GM23338 (cell line): Measurements from ENCODE around the gene GALC. TPM values are rescaled to one million over a fixed set of nuclear protein-coding genes. Genes with fewer than 3 reads are reported as not detected.

ENCODE experiments used
- ATAC-seq: fragments of 200-7000 bp; cut with Tn5 transposase; 3 replicates; pipeline ENCODE4 v1.9.1; 2020
- DNase-seq: peaks from one replicate; pipeline ENCODE4 v3.0.0-alpha.2; 2015; ENCODE audit warnings: low spot score
- H2AFZ ChIP-seq: fragments of 200-600 bp; sonication (generic); 2 replicates; pipeline ENCODE4 v1.8.0; 2016; ENCODE audit warnings: antibody characterized with exemption, mild to moderate bottlenecking, moderate library complexity
- H3F3A ChIP-seq: fragments of 200-600 bp; sonication (generic); replicated peaks from 2 replicates; pipeline ENCODE4 v1.8.0; 2017; ENCODE audit warnings: antibody characterized with exemption, mixed run types, low read depth
- H3K27ac ChIP-seq: fragments of 200-600 bp; sonication (generic); 2 replicates; pipeline ENCODE4 v1.6.1; 2016; ENCODE audit warnings: low read depth
- H3K27me3 ChIP-seq: fragments of 200-600 bp; sonication (generic); 2 replicates; pipeline ENCODE4 v1.8.0; 2016; ENCODE audit warnings: mild to moderate bottlenecking, mixed run types, moderate library complexity; ENCODE audit not compliant: insufficient read depth
- H3K36me3 ChIP-seq: fragments of 200-600 bp; sonication (generic); 2 replicates; pipeline ENCODE4 v1.8.0; 2016; ENCODE audit warnings: mild to moderate bottlenecking; ENCODE audit not compliant: insufficient read depth
- H3K4me1 ChIP-seq: fragments of 200-600 bp; sonication (generic); 2 replicates; pipeline ENCODE4 v1.8.0; 2016; ENCODE audit warnings: mild to moderate bottlenecking, moderate library complexity; ENCODE audit not compliant: insufficient read depth
- H3K4me2 ChIP-seq: fragments of 200-600 bp; sonication (generic); 2 replicates; pipeline ENCODE4 v1.7.1; 2017; ENCODE audit warnings: mixed run types
- H3K4me3 ChIP-seq: fragments of 200-600 bp; sonication (generic); 2 replicates; pipeline ENCODE4 v1.6.1; 2016; ENCODE audit warnings: mixed run types
- H3K79me2 ChIP-seq: fragments of 200-600 bp; sonication (generic); replicated peaks from 2 replicates; pipeline ENCODE4 v1.8.0; 2017; ENCODE audit warnings: mild to moderate bottlenecking; ENCODE audit not compliant: insufficient read depth
- H3K9me2 ChIP-seq: fragments of 200-600 bp; sonication (generic); 2 replicates; pipeline ENCODE4 v1.8.0; 2017; ENCODE audit not compliant: insufficient read depth
- H4K20me1 ChIP-seq: fragments of 200-600 bp; sonication (generic); replicated peaks from 2 replicates; pipeline ENCODE4 v1.8.0; 2017; ENCODE audit warnings: mild to moderate bottlenecking; ENCODE audit not compliant: insufficient read depth
- H3K27ac Mint-ChIP-seq: 2 replicates; pipeline ENCODE4 v1.8.0; 2020; ENCODE audit warnings: inconsistent platforms, mild to moderate bottlenecking, moderate library complexity, mixed read lengths
- H3K27me3 Mint-ChIP-seq: 3 replicates; pipeline ENCODE4 v1.8.0; 2022; ENCODE audit warnings: low read depth, mild to moderate bottlenecking, moderate library complexity, mixed read lengths, inconsistent platforms; ENCODE audit not compliant: insufficient read depth, poor library complexity
- H3K36me3 Mint-ChIP-seq: 3 replicates; pipeline ENCODE4 v1.8.0; 2021; ENCODE audit warnings: low read depth, mild to moderate bottlenecking, inconsistent platforms, moderate library complexity, mixed read lengths
- H3K4me1 Mint-ChIP-seq: 3 replicates; pipeline ENCODE4 v1.8.0; 2020; ENCODE audit warnings: mild to moderate bottlenecking, inconsistent platforms, mixed read lengths
- H3K4me3 Mint-ChIP-seq: 3 replicates; pipeline ENCODE4 v1.8.0; 2021; ENCODE audit warnings: moderate library complexity, mild to moderate bottlenecking, inconsistent platforms, mixed read lengths
- H3K9me3 Mint-ChIP-seq: 3 replicates; pipeline ENCODE4 v1.8.0; 2020; ENCODE audit warnings: moderate library complexity, mild to moderate bottlenecking, inconsistent platforms, mixed read lengths
- CREB1 ChIP-seq: fragments of 250-450 bp; sonication (Bioruptor Pico); IDR thresholded peaks from 2 replicates; pipeline ENCODE4 v1.5.0; 2020; ENCODE audit warnings: low read depth, mild to moderate bottlenecking, moderate library complexity
- CTCF ChIP-seq, 2 experiments: fragments of 200-600 bp in 1 of 2; sonication (generic) in 1 of 2; conservative IDR thresholded peaks; 2 replicates each; pipeline versions ENCODE4 v1.5.1 to v1.6.1; 2016 to 2017; ENCODE audit warnings: antibody characterized with exemption in 2 of 2, low read depth in 2 of 2, mild to moderate bottlenecking in 2 of 2, moderate library complexity in 1 of 2
- JUNB ChIP-seq: IDR thresholded peaks from one replicate; pipeline ENCODE4 v1.6.1; 2016; ENCODE audit warnings: antibody characterized with exemption; ENCODE audit not compliant: unreplicated experiment
- POLR2AphosphoS5 ChIP-seq: IDR thresholded peaks from 2 replicates; pipeline ENCODE4 v1.6.1; 2016; ENCODE audit warnings: antibody characterized with exemption, low read depth
- REST ChIP-seq: IDR thresholded peaks from one replicate; pipeline ENCODE4 v1.6.1; 2018; ENCODE audit warnings: antibody characterized with exemption; ENCODE audit not compliant: unreplicated experiment
- STAT1 ChIP-seq: IDR thresholded peaks from one replicate; pipeline ENCODE4 v1.6.1; 2016; ENCODE audit warnings: antibody characterized with exemption; ENCODE audit not compliant: unreplicated experiment
- ZNF114 ChIP-seq: fragments of 250-450 bp; sonication (Bioruptor Pico); IDR thresholded peaks from 2 replicates; pipeline ENCODE4 v1.5.0; 2020; ENCODE audit warnings: mild to moderate bottlenecking, moderate library complexity
- ZNF462 ChIP-seq: fragments of 250-450 bp; sonication (Bioruptor Pico); IDR thresholded peaks from 2 replicates; pipeline ENCODE4 v1.5.0; 2020; ENCODE audit warnings: mild to moderate bottlenecking, moderate library complexity
- polyA plus RNA-seq: library from polyadenylated mRNA; unstranded; fragments of >200 nt; fragmentation: Nextera tagmentation; extraction: Ambion mirVana; gene quantifications from 2 replicates; pipeline ENCODE4 v1.2.1, GENCODE V29; 2016
- total RNA-seq: library from RNA; depleted of rRNA; stranded (reverse); fragments of >200 nt; shearing (Covaris generic); gene quantifications from 2 replicates; pipeline ENCODE4 v1.2.3, GENCODE V29; 2014
- TF ChIP-seq, protein P1 (sequence below): IDR thresholded peaks from 2 replicates; pipeline ENCODE4 v1.6.1; 2016; ENCODE audit warnings: antibody characterized with exemption

The GALC gene
- total and polyA plus RNA-seq, 2 experiments from 2014 or later = 3.4 to 12.9 TPM

GRCh38 chr14:87888136-87888999 lies 104.6 kb downstream of the GALC start (continued):
- no peak for TF ChIP-seq ZNF462

GRCh38 chr14:87883750-87884149 lies 109.2 kb downstream of the GALC start:
- no peaks in the 10 kb centered on the region; the same call in 2 of the 3 replicates for H3K36me3 Mint-ChIP-seq
- DNase-seq (no peak), ATAC-seq (no peak)
- no peaks in the 10 kb centered on the region for H3K27me3 ChIP-seq
- no peaks in the 10 kb centered on the region for H3K4me1 ChIP-seq
- no peak overlapping the region for H3K4me2 ChIP-seq
- peaks cover 7% of the 10 kb centered on the region; the same call in 1 of the 2 replicates for H3K9me2 ChIP-seq
- no peak overlapping the region for H2AFZ ChIP-seq
- H3K4me3 Mint-ChIP-seq = no peak overlapping the region
- H3F3A ChIP-seq = no peaks in the 10 kb centered on the region
- no peaks in the 10 kb centered on the region for H3K4me1 Mint-ChIP-seq
- no peak overlapping the region for H3K27ac Mint-ChIP-seq
- no peak overlapping the region for H3K4me3 ChIP-seq
- H3K79me2 ChIP-seq = no peaks in the 10 kb centered on the region
- H3K27me3 Mint-ChIP-seq = no peaks in the 10 kb centered on the region
- no peaks in the 10 kb centered on the region for H3K9me3 Mint-ChIP-seq
- H4K20me1 ChIP-seq = no peaks in the 10 kb centered on the region
- H3K36me3 ChIP-seq = no peaks in the 10 kb centered on the region
- H3K27ac ChIP-seq = no peak overlapping the region
- TF ChIP-seq STAT1 (no peak), POLR2AphosphoS5 (no peak), CTCF (conservative IDR thresholded peaks at IDR 0.05; ENCODE audit: low read depth in 2 of 2) (no peak), ZNF114 (no peak), JUNB (no peak), CREB1 (CRISPR knock-in tag) (no peak), REST (no peak)
- TF ChIP-seq, protein P1, sequence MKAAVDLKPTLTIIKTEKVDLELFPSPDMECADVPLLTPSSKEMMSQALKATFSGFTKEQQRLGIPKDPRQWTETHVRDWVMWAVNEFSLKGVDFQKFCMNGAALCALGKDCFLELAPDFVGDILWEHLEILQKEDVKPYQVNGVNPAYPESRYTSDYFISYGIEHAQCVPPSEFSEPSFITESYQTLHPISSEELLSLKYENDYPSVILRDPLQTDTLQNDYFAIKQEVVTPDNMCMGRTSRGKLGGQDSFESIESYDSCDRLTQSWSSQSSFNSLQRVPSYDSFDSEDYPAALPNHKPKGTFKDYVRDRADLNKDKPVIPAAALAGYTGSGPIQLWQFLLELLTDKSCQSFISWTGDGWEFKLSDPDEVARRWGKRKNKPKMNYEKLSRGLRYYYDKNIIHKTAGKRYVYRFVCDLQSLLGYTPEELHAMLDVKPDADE = no peak
